H1 (cell line): ENCODE measurements around the gene ZNF488. TPM values are rescaled to one million over a fixed set of nuclear protein-coding genes. Genes with fewer than 3 reads are reported as not detected.

Experiments
- CTCF ChIA-PET: fragments of 300-600 bp; sonication (Branson Sonifier 250); formaldehyde crosslinking; loops from one replicate; lab custom pipeline; 2021; ENCODE audit not compliant: partially characterized antibody; lab: Charles Lee
- POLR2A ChIA-PET: fragments of 300-600 bp; sonication (Branson Sonifier 250); formaldehyde crosslinking; loops from one replicate; lab custom pipeline; 2021; ENCODE audit warnings: inconsistent platforms; ENCODE audit not compliant: partially characterized antibody; lab: Charles Lee
- DNase-seq, 2 experiments: peaks; one replicate each; pipeline versions ENCODE4 v3.0.0 to v3.0.0-alpha.2; 2010 to 2022; ENCODE audit warnings: low spot score in 2 of 2, low read depth in 1 of 2, mixed read lengths in 1 of 2
- FAIRE-seq: peaks from 2 replicates; lab custom pipeline; 2011; peaks lifted over from hg19 to GRCh38; lab: Jason Lieb, UNC
- H2AFZ ChIP-seq: 2 replicates; pipeline ENCODE4 v1.8.1; 2012; ENCODE audit warnings: low read length, inconsistent platforms
- H2AK5ac ChIP-seq: 2 replicates; pipeline ENCODE4 v1.6.1; 2013; ENCODE audit warnings: low read depth, low read length
- H2BK120ac ChIP-seq: replicated peaks from 2 replicates; pipeline ENCODE3; 2013; ENCODE audit warnings: low read depth, low read length, inconsistent platforms
- H2BK12ac ChIP-seq: 2 replicates; pipeline ENCODE4 v1.6.1; 2013; ENCODE audit warnings: low read depth, low read length
- H2BK15ac ChIP-seq: 2 replicates; pipeline ENCODE4 v1.6.1; 2013; ENCODE audit warnings: low read length
- H2BK20ac ChIP-seq: 2 replicates; pipeline ENCODE4 v1.6.1; 2013; ENCODE audit warnings: low read length
- H2BK5ac ChIP-seq: 2 replicates; pipeline ENCODE4 v1.6.1; 2013; ENCODE audit warnings: low read depth, low read length
- H3K14ac ChIP-seq: 2 replicates; pipeline ENCODE4 v1.6.1; 2013; ENCODE audit warnings: inconsistent platforms; ENCODE audit not compliant: insufficient read length
- H3K18ac ChIP-seq: 2 replicates; pipeline ENCODE4 v1.6.1; 2013; ENCODE audit warnings: low read length; ENCODE audit errors: extremely low read depth
- H3K23ac ChIP-seq: 2 replicates; pipeline ENCODE4 v1.6.1; 2013; ENCODE audit warnings: inconsistent platforms; ENCODE audit not compliant: insufficient read length
- H3K23me2 ChIP-seq: 2 replicates; pipeline ENCODE4 v1.6.1; 2013; ENCODE audit warnings: low read depth, low read length
- H3K27ac ChIP-seq: 2 replicates; pipeline ENCODE4 v1.6.1; 2011; ENCODE audit warnings: low read depth, low read length, inconsistent platforms
- H3K27me3 ChIP-seq, 4 experiments: replicated peaks in 1 of 4; 1 replicate in 1 of 4; 2 replicates in 3 of 4; pipeline versions ENCODE4 v1.6.1 to v1.8.1; 2011 to 2013; ENCODE audit warnings: low read length in 3 of 4, mild to moderate bottlenecking in 3 of 4, inconsistent platforms in 2 of 4, mixed read lengths in 2 of 4, moderate library complexity in 1 of 4; ENCODE audit not compliant: control insufficient read depth in 3 of 4, insufficient read depth in 3 of 4; ENCODE audit errors: extremely low read depth in 1 of 4
- H3K36me3 ChIP-seq, 4 experiments: 2 replicates each; pipeline versions ENCODE4 v1.6.1 to v1.8.1; 2011 to 2013; ENCODE audit warnings: mild to moderate bottlenecking in 4 of 4, low read length in 3 of 4, moderate library complexity in 2 of 4, control low read depth in 1 of 4, inconsistent platforms in 1 of 4; ENCODE audit not compliant: insufficient read depth in 4 of 4, control insufficient read depth in 2 of 4
- H3K4ac ChIP-seq: replicated peaks from 2 replicates; pipeline ENCODE3; 2013; ENCODE audit warnings: low read length, low read depth, mixed read lengths, inconsistent platforms; ENCODE audit not compliant: insufficient read length
- H3K4me1 ChIP-seq, 4 experiments: replicated peaks in 1 of 4; 1 replicate in 1 of 4; 2 replicates in 3 of 4; pipeline versions ENCODE4 v1.6.1 to v1.8.1; 2011 to 2013; ENCODE audit warnings: low read length in 3 of 4, inconsistent platforms in 2 of 4, mixed read lengths in 1 of 4; ENCODE audit not compliant: insufficient read depth in 4 of 4, control insufficient read depth in 3 of 4
- H3K4me2 ChIP-seq, 2 experiments: 2 replicates each; pipeline versions ENCODE4 v1.6.1 to v1.8.1; 2011 to 2013; ENCODE audit warnings: low read depth in 2 of 2, low read length in 2 of 2, control low read depth in 1 of 2, inconsistent platforms in 1 of 2, mild to moderate bottlenecking in 1 of 2; ENCODE audit not compliant: insufficient read depth in 1 of 2
- H3K4me3 ChIP-seq, 4 experiments: fragments of 200-600, 300-600 bp in 1 of 4; sonication (generic), shearing (Covaris generic), sonication (Bioruptor Twin) in 1 of 4; 2 replicates each; pipeline versions ENCODE4 v1.5.1 to v1.8.1; 2011 to 2016; ENCODE audit warnings: low read length in 4 of 4, low read depth in 3 of 4, control low read depth in 2 of 4, inconsistent platforms in 2 of 4, mild to moderate bottlenecking in 2 of 4, mixed read lengths in 1 of 4, moderate library complexity in 1 of 4; ENCODE audit not compliant: insufficient read depth in 2 of 4; ENCODE audit errors: extremely low read depth in 1 of 4
- H3K56ac ChIP-seq: replicated peaks from 2 replicates; pipeline ENCODE3; 2013; ENCODE audit warnings: low read depth, mild to moderate bottlenecking, mixed read lengths, low read length, inconsistent platforms; ENCODE audit not compliant: insufficient read length
- H3K79me1 ChIP-seq: 2 replicates; pipeline ENCODE4 v1.6.1; 2013; ENCODE audit warnings: low read depth, low read length, control low read depth
- H3K79me2 ChIP-seq, 2 experiments: 2 replicates each; pipeline versions ENCODE4 v1.6.1 to v1.8.1; 2012 to 2013; ENCODE audit warnings: low read length in 2 of 2, mild to moderate bottlenecking in 2 of 2, inconsistent platforms in 1 of 2; ENCODE audit not compliant: insufficient read depth in 2 of 2, control insufficient read depth in 1 of 2
- H3K9ac ChIP-seq, 4 experiments: replicated peaks in 1 of 4; 1 replicate in 1 of 4; 2 replicates in 3 of 4; pipeline versions ENCODE4 v1.6.1 to v1.8.1; 2011 to 2013; ENCODE audit warnings: low read depth in 3 of 4, low read length in 3 of 4, control low read depth in 2 of 4, mild to moderate bottlenecking in 2 of 4, moderate library complexity in 2 of 4, inconsistent platforms in 1 of 4; ENCODE audit errors: extremely low read depth in 1 of 4
- H3K9me3 ChIP-seq, 2 experiments: 2 replicates each; pipeline versions ENCODE4 v1.6.1 to v1.8.1; 2012 to 2013; ENCODE audit warnings: mild to moderate bottlenecking in 2 of 2, moderate library complexity in 2 of 2, control low read depth in 1 of 2, inconsistent platforms in 1 of 2, low read depth in 1 of 2, low read length in 1 of 2, mixed read lengths in 1 of 2; ENCODE audit not compliant: insufficient read depth in 2 of 2
- H4K20me1 ChIP-seq, 2 experiments: replicated peaks in 1 of 2; 2 replicates each; pipeline versions ENCODE3 to v1.8.1; 2011 to 2013; ENCODE audit warnings: inconsistent platforms in 2 of 2, low read length in 2 of 2, mild to moderate bottlenecking in 1 of 2; ENCODE audit not compliant: insufficient read depth in 2 of 2, control insufficient read depth in 1 of 2
- H4K5ac ChIP-seq: 2 replicates; pipeline ENCODE4 v1.6.1; 2013; ENCODE audit warnings: low read length, low read depth, mixed read lengths, inconsistent platforms; ENCODE audit not compliant: insufficient read length
- H4K8ac ChIP-seq: 2 replicates; pipeline ENCODE4 v1.8.0; 2013; ENCODE audit warnings: mild to moderate bottlenecking, moderate library complexity, low read length, inconsistent platforms; ENCODE audit not compliant: insufficient read depth; ENCODE audit errors: extremely low read depth
- H4K91ac ChIP-seq: replicated peaks from 2 replicates; pipeline ENCODE3; 2013; ENCODE audit warnings: low read length, mixed read lengths, inconsistent platforms; ENCODE audit not compliant: insufficient read length
- CREB1 ChIP-seq: IDR thresholded peaks from 2 replicates; pipeline ENCODE4 v1.6.1; 2012; ENCODE audit warnings: inconsistent platforms
- KDM5A ChIP-seq: fragments of 200-600 bp; IDR thresholded peaks from 2 replicates; pipeline ENCODE4 v1.7.1; 2012; ENCODE audit warnings: mild to moderate bottlenecking, low read length, inconsistent platforms, mixed read lengths
- RBBP5 ChIP-seq: IDR thresholded peaks from 2 replicates; pipeline ENCODE4 v1.7.1; 2012; ENCODE audit warnings: low read depth, mild to moderate bottlenecking, inconsistent platforms, low read length, moderate library complexity, borderline replicate concordance
- RFX5 ChIP-seq: IDR thresholded peaks from 2 replicates; pipeline ENCODE4 v1.6.1; 2011; ENCODE audit warnings: low read depth, low read length, improper control_type of control experiment, borderline replicate concordance
- SIRT6 ChIP-seq: IDR thresholded peaks from one replicate; pipeline ENCODE4 v1.7.1; 2012; ENCODE audit warnings: low read length, inconsistent platforms
- ZNF274 ChIP-seq: IDR thresholded peaks from 2 replicates; pipeline ENCODE4 v1.7.0; 2012; ENCODE audit warnings: low read length, borderline replicate concordance; ENCODE audit errors: extremely low read depth
- WGBS, 2 experiments: shearing (Covaris generic) in 1 of 2; methylation state at CpG; one replicate each; pipeline versions ENCODE4 v1.1.6 to v1.1.7; 2013 to 2015; ENCODE audit warnings: low lambda C conversion rate in 2 of 2, mixed read lengths in 2 of 2, inconsistent platforms in 1 of 2, low coverage in 1 of 2, missing lambda C conversion rate in 1 of 2; ENCODE audit not compliant: insufficient replicate concordance in 2 of 2, insufficient coverage in 1 of 2, insufficient read length in 1 of 2; ENCODE audit errors: extremely low coverage in 1 of 2, missing lambda C conversion rate in 1 of 2; 5-methylcytosine and 5-hydroxymethylcytosine counted together
- polyA plus RNA-seq, 7 experiments: library from polyadenylated mRNA; depleted of rRNA in 3 of 7; stranded (reverse) in 5 of 7; unstranded in 2 of 7; fragments of >200 nt in 5 of 7; fragments of 200-250 nt in 2 of 7; gene quantifications; 1 replicate in 5 of 7; 2 replicates in 1 of 7; 4 replicates in 1 of 7; pipeline versions ENCODE4 v1.2.1 to v1.2.3, GENCODE V29; 2011 to 2013; ENCODE audit warnings: missing spikeins in 2 of 7, mixed read lengths in 2 of 7
- total RNA-seq: library from RNA; stranded (reverse); fragmentation: NEBNext Ultra II Directional; extraction: Animal tissue kit (Norgen Biotek cat#: 25700); gene quantifications from 2 replicates; pipeline ENCODE4 v1.2.1, GENCODE V29; 2021

ZNF488 gene
- total and polyA plus RNA-seq, 2 of the 8 experiments (the other 6 are each of a cell fraction or from before 2014, with no cell fraction given) = 7.9 to 11.4 TPM

DNA sequence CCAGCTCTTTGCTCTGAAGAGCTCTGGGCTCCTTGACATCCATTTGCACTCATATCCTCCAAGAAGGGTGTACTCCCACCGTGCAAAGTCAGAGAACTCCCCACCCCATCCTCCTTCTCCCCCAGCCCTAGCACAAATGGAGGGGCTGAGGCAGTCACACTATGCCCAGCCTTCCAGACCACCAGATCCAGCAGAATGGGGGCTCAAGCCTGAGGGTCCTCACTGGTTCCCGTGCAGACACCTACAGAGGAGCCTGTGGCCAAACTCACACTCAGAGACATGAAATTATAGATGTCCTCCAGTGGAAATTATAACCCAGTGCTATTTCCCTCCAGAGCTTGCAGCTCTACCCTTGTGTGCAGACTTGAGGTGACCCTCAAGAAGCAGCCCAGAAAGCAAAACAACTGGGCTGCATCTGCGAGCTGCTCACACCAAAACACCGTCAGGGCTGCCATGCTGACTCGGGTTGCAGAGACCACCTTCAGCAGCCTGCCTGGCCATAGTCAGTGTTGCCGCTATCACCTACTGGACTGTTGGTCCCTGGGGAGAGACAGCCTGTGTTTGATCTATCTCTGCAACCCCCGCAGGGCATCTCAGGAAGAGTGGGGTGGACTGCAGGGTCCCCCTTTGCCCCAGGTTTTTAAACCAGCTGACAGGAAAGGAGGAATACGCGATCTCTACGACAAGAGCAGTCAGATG is 7.4 kb downstream of the ZNF488 start:
- H2AFZ ChIP-seq = no peak overlapping the region
- H4K91ac ChIP-seq = no peak overlapping the region
- no peak overlapping the region for H3K4ac ChIP-seq
- H4K20me1 ChIP-seq = no peaks in the 10 kb centered on the region
- no peak overlapping the region for H4K8ac ChIP-seq
- H3K4me1 ChIP-seq = peaks cover 0 to 18% (median 6%) of the 10 kb centered on the region in 4 experiments
- no peak overlapping the region for H3K23ac ChIP-seq
- H3K27ac ChIP-seq = no peak overlapping the region
- no peak overlapping the region for H3K9ac ChIP-seq
- no peak overlapping the region for H2AK5ac ChIP-seq
- no peak overlapping the region for H2BK20ac ChIP-seq
- no peak overlapping the region for H3K56ac ChIP-seq
- no peak overlapping the region for H3K18ac ChIP-seq
- H3K36me3 ChIP-seq = no peaks in the 10 kb centered on the region
- no peak overlapping the region for H2BK12ac ChIP-seq
- no peaks in the 10 kb centered on the region for H3K9me3 ChIP-seq
- no peak overlapping the region for H3K14ac ChIP-seq
- H3K23me2 ChIP-seq = no peaks in the 10 kb centered on the region; the same call in 1 of the 2 replicates
- H2BK5ac ChIP-seq = no peak overlapping the region
- no peak overlapping the region for H3K4me3 ChIP-seq
- FAIRE-seq = no peak
- H3K79me1 ChIP-seq = no peaks in the 10 kb centered on the region; the same call in 1 of the 2 replicates
- 0 out of 2 replicates have a peak overlapping the region, but pooled peaks have one; percentile 34 for H2BK15ac ChIP-seq
- no peaks in the 10 kb centered on the region for H3K27me3 ChIP-seq
- H3K4me2 ChIP-seq = no peak overlapping the region
- no peak for TF ChIP-seq CREB1
- no peak for TF ChIP-seq ZNF274
- no peak for TF ChIP-seq RBBP5
- no peak for TF ChIP-seq KDM5A
- no peak for TF ChIP-seq SIRT6
- TF ChIP-seq RFX5 = no peak
- H2BK120ac ChIP-seq = no peak overlapping the region
- H3K79me2 ChIP-seq = no peaks in the 10 kb centered on the region
- DNase-seq = peak in 1 of 2 experiments; percentile 35
- 92% methylated on average over 10 of the region's 10 CpGs; no CpG with 5 or more reads in 1 of the 2 experiments for WGBS, 2 experiments
- ChIA-PET CTCF (interaction anchor here (0.7 to 6.0 kb wide), 9 partner anchors 8 to 365 kb away, joined by 3 to 49 read pairs (median 5); no protein-coding TSS in a partner anchor), POLR2A (interaction anchor here (0.8 to 0.9 kb wide), 2 partner anchors 8 to 12 kb away, joined by 3 read pairs; no protein-coding TSS in a partner anchor)
- no peak overlapping the region for H4K5ac ChIP-seq
